Medulla oblongata (tissue), 1 donor: ENCODE measurements around the gene DIDO1.

Source experiments
- DNase-seq: peaks from one replicate; pipeline ENCODE4 v3.0.0-alpha.2; 2015; ENCODE audit errors: extremely low spot score

Gene DIDO1

GRCh38 chr20:62835931-62836861, 90.1 kb downstream of the DIDO1 start:
- DNase-seq: no peak

GRCh38 chr20:62834967-62835730, 91.2 kb downstream of the DIDO1 start:
- DNase-seq: no peak

GRCh38 chr20:62832951-62833391, 93.3 kb downstream of the DIDO1 start:
- no peak for DNase-seq

- no peak for DNase-seq
Measured at GRCh38 chr20:62832212-62832922, 93.9 kb downstream of the DIDO1 start.

- no peak for DNase-seq
Measured at GRCh38 chr20:62831854-62832211, 94.5 kb downstream of the DIDO1 start.

GRCh38 chr20:62831361-62831788, 94.9 kb downstream of the DIDO1 start:
- DNase-seq: no peak

GRCh38 chr20:62830821-62831220, 95.5 kb downstream of the DIDO1 start:
- no peak for DNase-seq

GRCh38 chr20:62830251-62830650, 96.1 kb downstream of the DIDO1 start:
- DNase-seq: no peak

GRCh38 chr20:62829231-62830230, 96.8 kb downstream of the DIDO1 start:
- no peak for DNase-seq

- DNase-seq: no peak
Measured at GRCh38 chr20:62828511-62829230, 97.6 kb downstream of the DIDO1 start.

- DNase-seq: no peak
Measured at GRCh38 chr20:62828051-62828450, 98.3 kb downstream of the DIDO1 start.
